Measurements from ENCODE around the gene TRPC4AP.

- TF ChIP-seq SP1 (IDR thresholded peaks at IDR 0.05; ENCODE audit: low read depth) (no peak), CTCF (IDR thresholded peaks at IDR 0.05 in 2 of 3, conservative IDR thresholded peaks at IDR 0.05 in 1 of 3; ENCODE audit: borderline replicate concordance in 1 of 3, insufficient read depth in 1 of 3, low read depth in 2 of 3, low read length in 2 of 3) (no peak)
Observed at GRCh38 chr20:34971561-34972235, 120.9 kb downstream of the TRPC4AP start.
